HG03135 (cell line): ENCODE data around the gene IL1RAPL2.

Experiments
- ATAC-seq: cut with Tn5 transposase; IDR thresholded peaks from one replicate; pipeline ENCODE4 v1.9.1; 2021; ENCODE audit warnings: mild to moderate bottlenecking, moderate library complexity; ENCODE audit not compliant: unreplicated experiment

IL1RAPL2 gene

DNA sequence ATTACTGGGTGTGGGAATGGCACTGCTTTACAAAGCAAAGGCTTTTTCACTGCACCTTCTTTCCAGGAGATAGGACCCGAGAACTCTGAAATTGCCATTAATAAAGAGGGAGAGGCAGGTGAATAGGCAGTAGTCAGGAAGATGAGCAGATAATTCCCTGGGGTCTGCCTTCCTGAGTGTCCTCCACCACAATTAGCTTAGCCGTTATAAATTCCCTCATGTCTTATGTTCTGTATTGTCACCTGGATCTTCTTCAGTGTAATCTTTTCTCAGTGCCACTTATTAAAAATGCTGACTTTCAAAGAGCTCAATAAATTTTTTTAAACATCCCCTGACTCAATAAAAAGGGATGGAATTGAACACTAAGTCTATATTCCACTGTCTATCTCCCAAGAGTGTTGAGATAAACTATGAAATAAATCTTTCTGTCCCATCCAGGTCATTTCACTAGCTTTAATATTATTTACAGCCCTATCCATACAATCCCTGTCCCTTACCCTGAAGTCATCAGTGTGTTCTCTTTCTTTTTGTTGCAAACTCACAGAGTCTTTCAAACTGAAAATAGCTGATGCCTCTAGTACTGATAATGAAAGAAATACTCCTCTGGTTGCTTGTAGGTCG lies 984.2 kb downstream of the IL1RAPL2 start:
- no peak for ATAC-seq

GRCh38 chrX:105552395-105552794 lies 986.4 kb downstream of the IL1RAPL2 start:
- ATAC-seq = no peak

- ATAC-seq = no peak
These were observed 987.1 kb downstream of the IL1RAPL2 start for GRCh38 chrX:105553118-105553517.

DNA sequence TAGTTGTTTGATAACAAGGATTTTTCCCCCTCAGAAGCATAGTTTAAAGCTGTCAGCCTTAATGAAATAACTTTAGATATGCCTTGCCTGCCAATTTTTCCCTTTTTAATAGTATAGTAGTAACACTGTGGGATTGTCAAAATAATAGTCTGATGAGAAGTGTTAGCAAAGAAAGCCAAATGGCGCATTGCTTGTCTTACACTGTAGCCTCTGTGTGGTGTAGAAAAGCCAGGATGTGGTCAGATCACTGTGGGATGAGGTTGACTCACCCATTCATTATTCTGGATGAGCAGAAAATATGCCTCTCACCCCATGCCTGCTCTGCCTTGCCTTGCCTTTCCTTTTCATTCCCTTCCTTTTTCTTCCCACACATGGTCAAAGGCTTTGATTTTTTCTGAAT lies 998.5 kb downstream of the IL1RAPL2 start:
- no peak for ATAC-seq

- ATAC-seq = no peak
These were observed 999.9 kb downstream of the IL1RAPL2 start for GRCh38 chrX:105565856-105566255.

GRCh38 chrX:105567082-105567481 lies 1001.1 kb downstream of the IL1RAPL2 start:
- ATAC-seq = no peak

DNA sequence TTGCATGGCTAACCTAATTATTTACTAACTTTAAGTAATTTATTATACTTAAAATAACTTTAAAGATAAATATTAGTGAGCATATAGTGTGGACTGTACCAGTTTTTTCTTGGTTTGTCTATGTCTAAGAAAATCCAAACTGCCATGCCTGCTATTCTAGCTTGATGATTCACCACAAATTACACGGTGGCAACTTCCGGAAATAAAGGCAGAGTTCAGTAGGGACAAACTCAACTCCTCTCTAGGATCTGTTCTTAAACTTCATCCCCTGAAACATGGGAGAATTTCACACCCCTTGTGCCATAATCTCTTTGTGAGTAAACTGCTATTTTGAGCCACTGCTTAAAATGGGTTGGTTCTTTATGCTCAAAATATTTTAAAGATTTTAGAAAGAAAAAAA lies 1042.7 kb downstream of the IL1RAPL2 start:
- no peak for ATAC-seq

GRCh38 chrX:105609530-105609929 lies 1043.5 kb downstream of the IL1RAPL2 start:
- ATAC-seq = no peak

GRCh38 chrX:105610411-105610810 lies 1044.4 kb downstream of the IL1RAPL2 start:
- ATAC-seq = no peak

DNA sequence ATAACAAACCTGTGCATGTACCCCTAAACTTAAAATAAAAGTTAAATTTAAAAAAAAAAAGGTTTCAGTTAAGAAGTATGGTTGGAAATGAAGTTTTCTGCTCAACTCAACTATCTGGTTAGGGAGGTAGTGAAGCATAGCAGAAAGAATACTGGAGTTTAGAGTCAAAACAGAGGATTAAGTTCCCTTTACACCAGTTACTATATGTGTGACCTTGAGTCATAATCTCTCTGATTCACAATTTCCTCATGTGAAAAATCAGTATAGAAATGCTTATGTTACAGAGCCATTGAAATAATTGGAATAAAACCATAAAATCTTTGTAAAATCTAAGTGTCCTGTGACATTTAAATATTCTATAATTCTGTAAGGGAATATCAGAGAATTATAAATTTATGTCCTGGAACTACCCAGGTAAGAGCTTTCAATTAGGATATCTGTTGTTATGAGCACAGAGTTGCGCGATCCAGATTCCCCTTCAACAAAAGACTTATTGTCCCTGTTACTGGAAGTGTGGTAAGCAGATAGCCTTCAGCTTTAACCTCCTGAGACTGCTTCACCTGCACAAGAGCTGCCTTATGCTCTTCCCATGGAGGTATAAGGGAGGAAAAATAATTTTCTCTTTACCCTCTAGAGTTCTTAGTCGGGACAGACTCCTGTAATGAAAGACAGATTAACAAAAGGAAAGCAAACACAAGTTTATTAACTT lies 1052.5 kb downstream of the IL1RAPL2 start:
- ATAC-seq = no peak

GRCh38 chrX:105634180-105634579 lies 1068.2 kb downstream of the IL1RAPL2 start:
- ATAC-seq = no peak

GRCh38 chrX:105635794-105636193 lies 1069.8 kb downstream of the IL1RAPL2 start:
- ATAC-seq = no peak

- no peak for ATAC-seq
These were observed 1070.7 kb downstream of the IL1RAPL2 start for GRCh38 chrX:105636667-105637066.

DNA sequence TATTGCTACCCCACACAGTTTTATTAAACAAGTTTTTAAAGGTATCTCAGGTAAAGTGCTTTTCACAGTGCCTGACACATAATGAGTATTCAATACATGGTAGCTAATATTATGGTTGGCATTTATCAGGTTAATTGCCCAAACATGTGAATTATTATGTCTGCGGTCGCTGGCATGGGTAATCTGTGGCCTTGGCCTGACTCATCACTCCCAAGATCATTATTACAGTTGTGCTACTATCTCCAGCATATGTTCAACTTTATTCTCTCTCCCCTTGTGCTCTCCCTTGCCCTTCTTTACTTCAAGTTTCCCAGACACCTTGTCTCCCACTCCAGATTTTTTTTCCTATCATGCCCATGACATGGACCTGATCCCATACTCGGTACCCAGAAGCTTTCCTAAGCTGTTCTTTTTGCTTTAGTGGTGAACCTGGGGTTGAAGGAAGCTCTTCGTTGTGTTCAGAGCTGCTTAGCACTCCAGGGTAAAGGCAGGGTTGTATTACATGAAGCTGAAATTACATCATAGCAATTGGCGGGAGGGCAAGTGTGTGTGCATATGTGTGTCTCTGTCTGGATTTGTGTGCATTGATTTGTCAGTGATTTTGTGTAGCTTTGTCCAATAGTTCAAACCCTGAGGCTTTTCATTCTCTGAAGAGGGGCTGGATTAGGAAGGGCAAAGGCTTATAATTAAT lies 1079.8 kb downstream of the IL1RAPL2 start:
- no peak for ATAC-seq

GRCh38 chrX:105646592-105647372 lies 1080.8 kb downstream of the IL1RAPL2 start:
- ATAC-seq = no peak

DNA sequence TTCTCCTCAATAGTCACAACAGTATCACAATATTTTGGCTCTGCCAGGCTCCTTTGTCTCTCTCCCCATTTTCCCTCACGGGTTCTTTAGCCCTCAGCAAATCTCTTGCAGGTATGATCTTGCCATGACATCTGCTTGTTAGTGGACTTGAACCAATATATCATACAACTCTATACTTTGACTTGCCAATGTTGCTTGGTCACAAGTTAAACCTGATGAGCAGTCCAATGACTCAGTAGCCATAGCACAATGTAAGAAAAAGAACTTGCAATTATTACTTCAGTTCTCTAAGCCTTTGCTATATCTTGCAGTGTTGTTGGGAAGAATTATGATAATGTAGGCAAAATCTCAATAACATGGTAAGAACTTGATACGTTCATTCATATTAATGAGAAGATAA lies 1081.8 kb downstream of the IL1RAPL2 start:
- ATAC-seq = no peak

- ATAC-seq = no peak
These were observed 1082.7 kb downstream of the IL1RAPL2 start for GRCh38 chrX:105648732-105649131.

DNA sequence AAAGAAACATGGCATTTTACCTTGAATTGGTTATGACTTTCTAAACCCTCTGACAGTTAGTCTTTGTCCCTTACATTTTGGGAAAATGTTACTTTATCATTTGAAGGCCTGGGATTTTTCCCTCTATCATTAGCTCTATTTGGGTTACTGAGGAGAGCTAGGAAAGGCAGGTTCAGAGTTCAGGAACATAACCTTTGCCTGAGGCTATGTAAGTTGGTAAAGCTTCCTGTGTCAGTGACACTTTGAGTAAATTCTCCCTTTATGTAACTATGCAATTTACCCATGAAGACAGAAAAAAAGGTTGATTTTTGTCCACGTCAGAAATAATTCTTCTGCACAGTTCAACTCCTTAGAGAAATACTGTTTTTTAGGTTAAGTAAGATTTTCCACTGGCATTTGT lies 1084.6 kb downstream of the IL1RAPL2 start:
- no peak for ATAC-seq

GRCh38 chrX:105650986-105651385 lies 1085.0 kb downstream of the IL1RAPL2 start:
- no peak for ATAC-seq

DNA sequence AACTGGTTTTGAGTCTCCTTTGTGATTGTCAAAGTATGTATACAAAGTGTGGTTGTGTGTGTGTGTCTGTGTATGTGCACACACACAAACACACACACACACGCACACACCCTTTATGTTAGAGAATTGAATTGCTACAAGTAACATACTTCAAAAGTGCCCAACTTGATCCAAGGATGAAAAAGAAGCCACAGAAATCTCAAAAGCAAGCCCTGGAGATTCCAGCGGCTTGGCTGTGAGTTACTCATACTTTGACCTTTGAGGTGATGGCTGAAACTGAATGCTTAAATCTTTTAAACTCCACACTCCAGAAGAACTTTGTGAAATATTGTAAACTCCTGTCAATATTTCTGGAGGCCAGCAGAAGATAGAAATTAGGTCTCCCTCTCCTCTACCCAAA lies 1087.9 kb downstream of the IL1RAPL2 start:
- no peak for ATAC-seq

GRCh38 chrX:105658136-105658535 lies 1092.1 kb downstream of the IL1RAPL2 start:
- ATAC-seq = no peak
